Naive thymus-derived CD4-positive, alpha-beta T cell (primary cell): ENCODE results near the gene IL17RB. TPM values are rescaled to one million over a fixed set of nuclear protein-coding genes. Genes with fewer than 3 reads are reported as not detected.

Source experiments
- ATAC-seq: fragments of 150-1000 bp; cut with Tn5 transposase; 2 replicates; pipeline ENCODE4 v1.10.0; 2021; ENCODE audit warnings: mild to moderate bottlenecking, moderate library complexity
- CTCF ChIA-PET: fragments of 350-600 bp; sonication (Branson Sonifier 250); formaldehyde crosslinking; loops from one replicate; lab custom pipeline; 2021; ENCODE audit warnings: antibody characterized with exemption; lab: Charles Lee
- POLR2A ChIA-PET: fragments of 350-600 bp; sonication (Branson Sonifier 250); formaldehyde crosslinking; loops from one replicate; lab custom pipeline; 2021; ENCODE audit warnings: antibody characterized with exemption, inconsistent platforms; lab: Charles Lee
- DNase-seq, 9 donors: peaks; one replicate each; pipeline versions ENCODE4 v3.0.0 to v3.0.0-alpha.2; 2020 to 2022; ENCODE audit warnings: mixed read lengths in 1 of 9
- H3K27ac ChIP-seq: one replicate; pipeline ENCODE4 v1.7.0; 2013; ENCODE audit warnings: mild to moderate bottlenecking, low read depth, low read length, moderate library complexity
- H3K27me3 ChIP-seq, 2 donors: one replicate each; pipeline ENCODE4 v1.7.0; 2013; ENCODE audit warnings: low read length in 2 of 2, mild to moderate bottlenecking in 2 of 2, moderate library complexity in 2 of 2; ENCODE audit not compliant: control insufficient read depth in 2 of 2, insufficient read depth in 2 of 2
- H3K36me3 ChIP-seq, 3 experiments: 1 replicate in 2 of 3; 2 replicates in 1 of 3; pipeline ENCODE4 v1.7.0; 2013; ENCODE audit warnings: low read length in 3 of 3, mild to moderate bottlenecking in 3 of 3, moderate library complexity in 1 of 3; ENCODE audit not compliant: insufficient read depth in 3 of 3, control insufficient read depth in 2 of 3
- H3K4me1 ChIP-seq, 2 donors: one replicate each; pipeline ENCODE4 v1.7.0; 2013; ENCODE audit warnings: low read length in 2 of 2, mild to moderate bottlenecking in 2 of 2, moderate library complexity in 1 of 2; ENCODE audit not compliant: control insufficient read depth in 2 of 2, insufficient read depth in 2 of 2
- H3K4me3 ChIP-seq: 2 replicates; pipeline ENCODE4 v1.7.0; 2013; ENCODE audit warnings: mild to moderate bottlenecking, low read length
- H3K9me3 ChIP-seq, 3 experiments: 1 replicate in 2 of 3; 2 replicates in 1 of 3; pipeline ENCODE4 v1.7.0; 2013; ENCODE audit warnings: low read length in 3 of 3; ENCODE audit not compliant: control insufficient read depth in 2 of 3
- H3K27ac Mint-ChIP-seq, 9 donors: one replicate each; pipeline ENCODE4 v1.8.0; 2020 to 2022; ENCODE audit warnings: mixed read lengths in 9 of 9, mild to moderate bottlenecking in 8 of 9, moderate library complexity in 5 of 9, inconsistent platforms in 2 of 9
- H3K27me3 Mint-ChIP-seq, 5 donors: one replicate each; pipeline ENCODE4 v1.8.0; 2021 to 2022; ENCODE audit warnings: mixed read lengths in 5 of 5, mild to moderate bottlenecking in 1 of 5
- H3K36me3 Mint-ChIP-seq, 5 donors: one replicate each; pipeline ENCODE4 v1.8.0; 2020 to 2022; ENCODE audit warnings: mixed read lengths in 5 of 5, mild to moderate bottlenecking in 3 of 5, inconsistent platforms in 1 of 5
- H3K4me1 Mint-ChIP-seq, 7 donors: one replicate each; pipeline ENCODE4 v1.8.0; 2020 to 2022; ENCODE audit warnings: mixed read lengths in 7 of 7, mild to moderate bottlenecking in 3 of 7, inconsistent platforms in 1 of 7
- H3K4me3 Mint-ChIP-seq, 10 donors: one replicate each; pipeline ENCODE4 v1.8.0; 2020 to 2022; ENCODE audit warnings: mild to moderate bottlenecking in 10 of 10, mixed read lengths in 10 of 10, moderate library complexity in 6 of 10, inconsistent platforms in 2 of 10
- H3K9me3 Mint-ChIP-seq, 11 donors: one replicate each; pipeline ENCODE4 v1.8.0; 2020 to 2022; ENCODE audit warnings: mixed read lengths in 11 of 11, mild to moderate bottlenecking in 4 of 11, inconsistent platforms in 1 of 11, moderate library complexity in 1 of 11
- intact Hi-C, 2 donors: fragments of 100-400 bp; cut with micrococcal nuclease; formaldehyde crosslinking; loops; one replicate each; pipeline ENCODE4 v1.15.1; 2023
- polyA plus RNA-seq, 2 donors: library from polyadenylated mRNA; unstranded; fragments of 300-500 nt; fragmentation: Illumina TruSeq; gene quantifications; one replicate each; pipeline ENCODE4 v1.2.3, GENCODE V29; 2021
- total RNA-seq, 6 experiments: library from RNA in 5 of 6; stranded (reverse) in 5 of 6; gene quantifications; 1 replicate in 5 of 6; 2 replicates in 1 of 6; pipeline ENCODE4 v1.2.3 and lab custom pipeline; 2021 to 2026

IL17RB gene
- total and polyA plus RNA-seq, 7 experiments from 2014 or later = 0.22 to 6.0 (median 0.59) TPM; not detected in 3

- H3K36me3 Mint-ChIP-seq = no peaks in the 10 kb centered on the region
- no peaks in the 10 kb centered on the region for H3K36me3 ChIP-seq
- ChIA-PET POLR2A (no interaction called here), CTCF (no interaction called here)
- no peak overlapping the region for H3K27ac ChIP-seq
- no peak overlapping the region for H3K4me3 ChIP-seq
- H3K27me3 Mint-ChIP-seq = peaks cover 0 to 8% (median 3%) of the 10 kb centered on the region in 5 donors
- H3K4me1 Mint-ChIP-seq = peaks cover 0 to 6% (median 4%) of the 10 kb centered on the region in 7 donors
- no peaks in the 10 kb centered on the region for H3K9me3 ChIP-seq
- ATAC-seq (no peak), DNase-seq (no peak)
- H3K27ac Mint-ChIP-seq = no peak overlapping the region
- H3K4me1 ChIP-seq = no peaks in the 10 kb centered on the region
- no peaks in the 10 kb centered on the region for H3K9me3 Mint-ChIP-seq
- intact Hi-C loops = no loop called here
- H3K27me3 ChIP-seq = no peaks in the 10 kb centered on the region
- no peak overlapping the region for H3K4me3 Mint-ChIP-seq
Observed at GRCh38 chr3:53813229-53813628, 33.1 kb upstream of the IL17RB start.

- no peaks in the 10 kb centered on the region for H3K36me3 ChIP-seq
- H3K36me3 Mint-ChIP-seq = no peaks in the 10 kb centered on the region
- H3K4me3 Mint-ChIP-seq = no peak overlapping the region
- intact Hi-C loops = no loop called here
- H3K27me3 ChIP-seq = no peaks in the 10 kb centered on the region
- no peaks in the 10 kb centered on the region for H3K9me3 ChIP-seq
- ATAC-seq (no peak), DNase-seq (no peak)
- H3K4me1 Mint-ChIP-seq = peaks cover 0 to 6% (median 4%) of the 10 kb centered on the region in 7 donors
- no peaks in the 10 kb centered on the region for H3K9me3 Mint-ChIP-seq
- ChIA-PET CTCF (no interaction called here), POLR2A (no interaction called here)
- peaks cover 0 to 13% (median 3%) of the 10 kb centered on the region in 5 donors for H3K27me3 Mint-ChIP-seq
- no peak overlapping the region for H3K27ac ChIP-seq
- H3K4me3 ChIP-seq = no peak overlapping the region
- H3K4me1 ChIP-seq = no peaks in the 10 kb centered on the region
- no peak overlapping the region for H3K27ac Mint-ChIP-seq
Observed at GRCh38 chr3:53813876-53814275, 32.5 kb upstream of the IL17RB start.

GRCh38 chr3:53815067-53815466, 31.3 kb upstream of the IL17RB start:
- H3K36me3 ChIP-seq = no peaks in the 10 kb centered on the region
- intact Hi-C loops = no loop called here

GRCh38 chr3:53815651-53816050, 30.7 kb upstream of the IL17RB start:
- H3K27me3 Mint-ChIP-seq = peaks cover 0 to 18% (median 3%) of the 10 kb centered on the region in 5 donors
- DNase-seq (peak in 1 of 9 donors; percentile 3), ATAC-seq (no peak)
- H3K4me3 Mint-ChIP-seq = no peak overlapping the region
- Histone ChIP-seq H3K4me1 (no peaks in the 10 kb centered on the region), H3K27ac (no peak overlapping the region), H3K27me3 (no peaks in the 10 kb centered on the region), H3K9me3 (no peaks in the 10 kb centered on the region), H3K36me3 (no peaks in the 10 kb centered on the region), H3K4me3 (no peak overlapping the region)
- H3K36me3 Mint-ChIP-seq = no peaks in the 10 kb centered on the region
- H3K9me3 Mint-ChIP-seq = no peaks in the 10 kb centered on the region
- peaks cover 0 to 6% (median 4%) of the 10 kb centered on the region in 7 donors for H3K4me1 Mint-ChIP-seq
- ChIA-PET POLR2A (no interaction called here), CTCF (no interaction called here)
- no peak overlapping the region for H3K27ac Mint-ChIP-seq
- intact Hi-C loops = no loop called here

More at GRCh38 chr3:53815067-53815466, 31.3 kb upstream of the IL17RB start:
- Mint-ChIP-seq H3K27ac (no peak overlapping the region), H3K27me3 (peaks cover 0 to 18% (median 3%) of the 10 kb centered on the region in 5 donors), H3K9me3 (no peaks in the 10 kb centered on the region), H3K36me3 (no peaks in the 10 kb centered on the region), H3K4me1 (peaks cover 0 to 6% (median 4%) of the 10 kb centered on the region in 7 donors), H3K4me3 (no peak overlapping the region)
- no peaks in the 10 kb centered on the region for H3K4me1 ChIP-seq
- ChIA-PET CTCF (no interaction called here), POLR2A (no interaction called here)
- no peaks in the 10 kb centered on the region for H3K27me3 ChIP-seq
- DNase-seq (no peak), ATAC-seq (no peak)
- no peaks in the 10 kb centered on the region for H3K9me3 ChIP-seq
- H3K27ac ChIP-seq = no peak overlapping the region
- H3K4me3 ChIP-seq = no peak overlapping the region

GRCh38 chr3:53816425-53816824, 29.9 kb upstream of the IL17RB start:
- Histone ChIP-seq H3K27me3 (no peaks in the 10 kb centered on the region), H3K27ac (no peak overlapping the region), H3K36me3 (no peaks in the 10 kb centered on the region), H3K4me3 (no peak overlapping the region), H3K9me3 (no peaks in the 10 kb centered on the region), H3K4me1 (no peaks in the 10 kb centered on the region)
- no peaks in the 10 kb centered on the region for H3K9me3 Mint-ChIP-seq
- intact Hi-C loops = no loop called here
- H3K4me1 Mint-ChIP-seq = peaks cover 0 to 6% (median 4%) of the 10 kb centered on the region in 7 donors
- no peaks in the 10 kb centered on the region for H3K36me3 Mint-ChIP-seq
- ATAC-seq = no peak
- H3K27me3 Mint-ChIP-seq = peaks cover 0 to 18% (median 3%) of the 10 kb centered on the region in 5 donors
- no peak overlapping the region for H3K27ac Mint-ChIP-seq
- DNase-seq = no peak
- ChIA-PET POLR2A (no interaction called here), CTCF (no interaction called here)
- no peak overlapping the region for H3K4me3 Mint-ChIP-seq

- H3K36me3 ChIP-seq = no peaks in the 10 kb centered on the region
- H3K27me3 Mint-ChIP-seq = peaks cover 0 to 18% (median 3%) of the 10 kb centered on the region in 5 donors
- no peaks in the 10 kb centered on the region for H3K9me3 Mint-ChIP-seq
- intact Hi-C loops = no loop called here
- CTCF ChIA-PET = no interaction called here
- no peaks in the 10 kb centered on the region for H3K9me3 ChIP-seq
- no peak overlapping the region for H3K27ac ChIP-seq
- DNase-seq = peak in 1 of 9 donors; percentile 0
- H3K4me3 ChIP-seq = no peak overlapping the region
- ATAC-seq = no peak
- peaks cover 0 to 6% (median 4%) of the 10 kb centered on the region in 7 donors for H3K4me1 Mint-ChIP-seq
- POLR2A ChIA-PET = no interaction called here
- no peak overlapping the region for H3K27ac Mint-ChIP-seq
- no peaks in the 10 kb centered on the region for H3K36me3 Mint-ChIP-seq
- no peaks in the 10 kb centered on the region for H3K4me1 ChIP-seq
- no peak overlapping the region for H3K4me3 Mint-ChIP-seq
- no peaks in the 10 kb centered on the region for H3K27me3 ChIP-seq
Observed at GRCh38 chr3:53817211-53817610, 29.2 kb upstream of the IL17RB start.

DNA sequence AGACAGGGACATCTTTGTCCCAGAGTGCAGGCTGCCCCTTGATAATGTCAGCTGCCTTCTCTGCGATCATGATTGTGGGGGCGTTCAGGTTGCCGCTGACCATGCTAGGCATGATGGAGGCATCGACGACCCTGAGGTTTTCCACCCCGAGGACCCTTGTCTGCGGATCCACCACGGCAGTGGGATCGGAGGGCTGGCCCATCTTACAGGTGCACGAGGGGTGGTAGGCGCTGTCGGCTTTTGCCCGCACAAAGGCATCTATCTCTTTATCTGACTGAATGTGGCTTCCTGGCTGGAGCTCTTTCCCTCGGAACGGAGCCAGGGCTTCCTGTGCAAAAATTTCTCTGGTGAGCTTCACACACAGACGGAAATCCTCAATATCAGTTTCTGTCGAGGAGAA, 28.6 kb upstream of the IL17RB start:
- Histone ChIP-seq H3K4me1 (no peaks in the 10 kb centered on the region), H3K36me3 (no peaks in the 10 kb centered on the region), H3K4me3 (no peak overlapping the region), H3K9me3 (no peaks in the 10 kb centered on the region), H3K27me3 (no peaks in the 10 kb centered on the region), H3K27ac (no peak overlapping the region)
- POLR2A ChIA-PET = no interaction called here
- Mint-ChIP-seq H3K27ac (no peak overlapping the region), H3K36me3 (no peaks in the 10 kb centered on the region), H3K27me3 (peaks cover 0 to 18% (median 3%) of the 10 kb centered on the region in 5 donors), H3K4me1 (peaks cover 0 to 6% (median 4%) of the 10 kb centered on the region in 7 donors), H3K4me3 (peak overlapping the region in 1 of 10 donors; percentile 8), H3K9me3 (no peaks in the 10 kb centered on the region)
- intact Hi-C loops = no loop called here
- CTCF ChIA-PET = no interaction called here
- no peak for DNase-seq
- ATAC-seq = no peak
